ENCODE measurements around the gene OTX2. TPM values are rescaled to one million over a fixed set of nuclear protein-coding genes. Genes with fewer than 3 reads are reported as not detected.
A peak's percentile ranks its signal among the peaks of the same experiment; 100 is the strongest.

The OTX2 gene
- total RNA-seq, 4 donors from 2014 or later, result not detected

DNA sequence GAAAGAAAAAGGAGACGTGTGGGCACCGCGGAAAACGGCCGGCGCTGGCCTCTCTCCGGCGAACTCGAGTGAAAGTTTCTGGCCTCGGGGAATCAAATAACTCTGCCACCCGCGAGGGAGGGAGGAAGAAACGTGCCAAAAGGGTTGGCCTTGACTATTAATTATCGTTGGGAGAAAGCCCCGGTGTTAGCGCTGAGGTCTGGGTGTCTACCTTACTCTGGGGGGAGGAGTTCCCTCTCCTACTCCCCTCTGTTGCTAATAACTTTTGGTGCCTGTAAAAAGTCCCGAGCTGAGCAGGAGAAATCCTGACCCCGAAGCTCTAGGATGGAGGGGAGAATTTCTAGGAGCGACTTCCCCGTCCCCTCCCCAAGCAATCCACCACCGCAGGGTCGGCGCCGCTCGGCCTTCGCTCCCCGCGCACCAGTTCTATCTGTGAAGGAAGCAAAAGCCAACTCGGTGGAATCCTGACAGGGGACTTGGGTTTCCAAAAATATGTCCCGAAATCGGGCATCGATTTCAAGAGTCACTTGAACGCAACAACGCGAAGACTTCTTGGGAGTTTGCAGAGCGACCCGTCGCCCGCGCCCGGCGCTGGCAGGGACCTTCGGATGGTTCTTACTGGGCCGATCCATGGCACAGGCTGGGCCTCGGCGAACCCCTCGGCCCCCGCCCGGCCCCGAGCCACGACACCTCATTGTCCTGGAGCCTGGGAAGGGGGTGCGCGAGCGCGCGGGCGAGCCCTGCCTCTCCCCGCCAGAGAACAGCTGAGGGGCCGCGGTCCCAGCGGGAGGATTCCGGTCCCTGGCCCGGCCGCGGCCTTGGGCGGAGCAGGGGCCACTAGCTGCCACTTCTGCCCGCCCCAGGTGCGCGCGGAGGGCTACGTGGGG is 1.7 kb downstream of the OTX2 start:
- WGBS, 2 donors, result 5 to 7% methylated on average over 43 to 62 of the region's 71 CpGs
- peaks cover 0 to 44% (median 14%) of the 10 kb centered on the region in 4 donors for H3K4me1 ChIP-seq
- no peak for TF ChIP-seq POLR2A (IDR thresholded peaks at IDR 0.05)
- TF ChIP-seq EP300 (IDR thresholded peaks at IDR 0.05), result no peak
- TF ChIP-seq, protein P1, sequence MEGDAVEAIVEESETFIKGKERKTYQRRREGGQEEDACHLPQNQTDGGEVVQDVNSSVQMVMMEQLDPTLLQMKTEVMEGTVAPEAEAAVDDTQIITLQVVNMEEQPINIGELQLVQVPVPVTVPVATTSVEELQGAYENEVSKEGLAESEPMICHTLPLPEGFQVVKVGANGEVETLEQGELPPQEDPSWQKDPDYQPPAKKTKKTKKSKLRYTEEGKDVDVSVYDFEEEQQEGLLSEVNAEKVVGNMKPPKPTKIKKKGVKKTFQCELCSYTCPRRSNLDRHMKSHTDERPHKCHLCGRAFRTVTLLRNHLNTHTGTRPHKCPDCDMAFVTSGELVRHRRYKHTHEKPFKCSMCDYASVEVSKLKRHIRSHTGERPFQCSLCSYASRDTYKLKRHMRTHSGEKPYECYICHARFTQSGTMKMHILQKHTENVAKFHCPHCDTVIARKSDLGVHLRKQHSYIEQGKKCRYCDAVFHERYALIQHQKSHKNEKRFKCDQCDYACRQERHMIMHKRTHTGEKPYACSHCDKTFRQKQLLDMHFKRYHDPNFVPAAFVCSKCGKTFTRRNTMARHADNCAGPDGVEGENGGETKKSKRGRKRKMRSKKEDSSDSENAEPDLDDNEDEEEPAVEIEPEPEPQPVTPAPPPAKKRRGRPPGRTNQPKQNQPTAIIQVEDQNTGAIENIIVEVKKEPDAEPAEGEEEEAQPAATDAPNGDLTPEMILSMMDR (IDR thresholded peaks at IDR 0.05), result no peak

DNA sequence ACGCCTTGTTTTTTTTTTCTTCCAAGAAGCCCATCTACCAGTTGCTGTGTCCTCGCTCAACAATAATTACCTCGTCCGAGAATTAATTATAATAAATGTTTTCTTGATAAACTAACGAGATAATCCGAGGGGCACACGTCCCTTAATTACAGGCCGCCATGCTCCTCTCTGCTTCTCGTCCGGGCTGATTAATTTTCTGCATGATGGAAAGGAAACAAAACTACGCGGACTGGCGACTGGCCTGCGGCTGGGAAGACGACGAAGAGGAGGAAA is 2.2 kb downstream of the OTX2 start:
- H3K36me3 ChIP-seq, result no peaks in the 10 kb centered on the region
- 3% methylated on average over 16 of the region's 16 CpGs for WGBS, 2 donors
- peaks cover 0 to 100% of the 10 kb centered on the region in 2 donors for H3K27me3 ChIP-seq
- H3K27ac ChIP-seq, result no peak overlapping the region
- H3K4me1 ChIP-seq, result peaks cover 0 to 44% (median 14%) of the 10 kb centered on the region in 4 donors
- no peak for DNase-seq (ENCODE audit: low spot score in 2 of 2)
- TF ChIP-seq EP300 (IDR thresholded peaks at IDR 0.05), result no peak
- TF ChIP-seq, protein P1 (IDR thresholded peaks at IDR 0.05), result no peak
- no peak for TF ChIP-seq POLR2A (IDR thresholded peaks at IDR 0.05)
- H3K9me3 ChIP-seq, result no peaks in the 10 kb centered on the region
- peak overlapping the region in 2 of 4 donors; percentile 15 to 30 for H3K4me3 ChIP-seq

More for the DNA sequence above, 1.7 kb downstream of the OTX2 start:
- peaks cover 0 to 100% of the 10 kb centered on the region in 2 donors for H3K27me3 ChIP-seq
- H3K36me3 ChIP-seq, result no peaks in the 10 kb centered on the region
- no peak overlapping the region for H3K27ac ChIP-seq
- peak overlapping the region in 2 of 4 donors; percentile 15 to 30 for H3K4me3 ChIP-seq
- DNase-seq (ENCODE audit: low spot score in 2 of 2), result no peak
- no peaks in the 10 kb centered on the region for H3K9me3 ChIP-seq

DNA sequence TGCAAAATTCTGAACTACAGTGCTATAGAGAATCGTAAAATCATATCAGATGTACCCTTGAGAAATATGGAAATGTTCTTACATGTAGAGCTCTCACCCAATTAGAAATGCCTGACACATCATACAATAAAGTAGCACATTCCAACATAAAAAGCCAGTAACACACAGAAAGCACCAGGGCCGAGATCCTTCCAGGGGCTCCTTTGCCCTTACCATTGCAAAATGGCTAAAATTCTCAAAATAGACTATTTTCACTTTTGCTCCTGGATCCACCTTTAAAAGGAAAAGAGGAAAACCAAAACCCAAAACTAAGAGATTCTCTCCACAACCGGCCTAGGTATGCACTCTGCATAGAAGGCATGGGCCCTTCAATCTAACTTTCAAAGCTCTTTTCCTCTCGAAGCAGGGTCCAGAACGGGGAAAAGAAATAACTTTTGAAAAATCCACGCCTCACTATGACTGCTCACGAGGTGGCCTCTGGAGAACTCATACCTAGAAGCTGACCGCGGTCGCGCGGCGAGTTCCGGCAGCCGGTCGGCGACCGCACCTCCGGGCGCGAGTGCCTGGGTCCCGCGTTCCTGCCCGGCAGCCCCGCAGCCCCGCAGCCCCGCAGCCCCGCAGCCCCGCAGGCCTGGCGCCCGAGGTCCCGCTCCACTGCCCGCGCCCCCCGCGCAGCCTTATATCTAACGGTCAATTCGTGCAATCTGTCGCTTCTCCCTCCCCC is 2.7 kb downstream of the OTX2 start:
- Histone ChIP-seq H3K27ac (no peak overlapping the region), H3K4me3 (peak overlapping the region in 1 of 4 donors; percentile 30), H3K9me3 (no peaks in the 10 kb centered on the region), H3K27me3 (peaks cover 0 to 100% of the 10 kb centered on the region in 2 donors), H3K4me1 (peaks cover 0 to 44% (median 14%) of the 10 kb centered on the region in 4 donors), H3K36me3 (no peaks in the 10 kb centered on the region)
- TF ChIP-seq EP300 (IDR thresholded peaks at IDR 0.05) (no peak), POLR2A (IDR thresholded peaks at IDR 0.05) (no peak)
- TF ChIP-seq, protein P1 (IDR thresholded peaks at IDR 0.05), result no peak
- 10 to 11% methylated on average over 32 to 36 of the region's 39 CpGs for WGBS, 2 donors
- DNase-seq (ENCODE audit: low spot score in 2 of 2), result no peak

GRCh38 chr14:56806760-56807159 is 3.5 kb downstream of the OTX2 start:
- peaks cover 0 to 100% of the 10 kb centered on the region in 2 donors for H3K27me3 ChIP-seq
- WGBS, 2 donors, result 19% methylated on average over 4 of the region's 4 CpGs
- TF ChIP-seq, protein P1 (IDR thresholded peaks at IDR 0.05), result no peak
- TF ChIP-seq EP300 (IDR thresholded peaks at IDR 0.05), result no peak
- TF ChIP-seq POLR2A (IDR thresholded peaks at IDR 0.05), result no peak

More at GRCh38 chr14:56806760-56807159, 3.5 kb downstream of the OTX2 start:
- H3K27ac ChIP-seq, result no peak overlapping the region
- no peaks in the 10 kb centered on the region for H3K9me3 ChIP-seq
- H3K4me3 ChIP-seq, result no peak overlapping the region
- no peak for DNase-seq (ENCODE audit: low spot score in 2 of 2)
- H3K4me1 ChIP-seq, result peaks cover 0 to 40% (median 14%) of the 10 kb centered on the region in 4 donors
- H3K36me3 ChIP-seq, result no peaks in the 10 kb centered on the region

Measured in tibial nerve (tissue), 4 donors.